Measurements from ENCODE around the gene IL2RA. TPM values are rescaled to one million over a fixed set of nuclear protein-coding genes. Genes with fewer than 3 reads are reported as not detected.

Gene IL2RA
- total and polyA plus RNA-seq, 4 donors = 0.24 to 10.3 (median 3.4) TPM

DNA sequence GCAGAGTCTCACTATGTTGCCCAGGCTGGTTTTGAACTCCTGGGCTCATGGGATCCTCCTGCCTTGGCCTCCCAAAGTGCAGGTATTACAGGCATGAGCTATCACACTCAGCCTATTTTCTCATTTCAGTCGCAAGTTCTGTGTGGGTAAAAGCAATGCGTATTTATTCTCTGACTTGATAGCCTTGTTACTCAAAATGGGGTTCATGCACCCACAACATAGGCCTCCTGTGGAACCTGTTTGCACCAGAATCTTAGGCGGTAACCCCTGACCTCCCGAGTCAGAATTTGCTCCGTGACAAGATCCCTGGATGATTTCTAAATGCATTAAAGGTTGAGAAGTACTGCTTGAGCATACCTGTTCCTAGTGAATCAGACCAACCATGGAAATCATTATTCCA, 7.3 kb downstream of the IL2RA start:
- 95 to 97% methylated on average over 5 of the region's 5 CpGs for WGBS, 2 donors
- H3K27ac ChIP-seq (ENCODE audit: low read depth in 1 of 2, low read length in 1 of 2) = no peak overlapping the region
- no peak for DNase-seq
- peaks cover 0 to 6% (median 5%) of the 10 kb centered on the region in 5 donors for H3K4me1 ChIP-seq (ENCODE audit: control insufficient read depth in 5 of 5, insufficient read depth in 5 of 5, low read length in 5 of 5)
- H3K36me3 ChIP-seq (ENCODE audit: control insufficient read depth in 4 of 4, insufficient read depth in 4 of 4, low read length in 4 of 4) = no peaks in the 10 kb centered on the region
- no peaks in the 10 kb centered on the region for H3K9me3 ChIP-seq (ENCODE audit: control insufficient read depth in 4 of 4, insufficient read depth in 3 of 4, low read length in 3 of 4)
- H3K27me3 ChIP-seq (ENCODE audit: control insufficient read depth in 3 of 3, insufficient read depth in 3 of 3, low read length in 2 of 3) = peaks cover 0 to 7% (median 0%) of the 10 kb centered on the region in 3 donors
- TF ChIP-seq CTCF (IDR thresholded peaks at IDR 0.05; ENCODE audit: control extremely low read depth, extremely low read depth) = no peak
- ATAC-seq (ENCODE audit: insufficient read depth, low FRiP score) = no peak
- H3K4me3 ChIP-seq = no peak overlapping the region
- H3K9ac ChIP-seq (ENCODE audit: insufficient read depth in 1 of 2, low read length in 2 of 2) = no peak overlapping the region

- TF ChIP-seq CTCF (IDR thresholded peaks at IDR 0.05; ENCODE audit: control extremely low read depth, extremely low read depth) = no peak
- no peak overlapping the region for H3K4me3 ChIP-seq
- 20 to 34% methylated on average over 18 of the region's 18 CpGs for WGBS, 2 donors
- DNase-seq = peak in 1 of 3 donors; percentile 35
- H3K27ac ChIP-seq (ENCODE audit: low read depth in 1 of 2, low read length in 1 of 2) = peak overlapping the region; percentile 17 to 37
- no peaks in the 10 kb centered on the region for H3K9me3 ChIP-seq (ENCODE audit: control insufficient read depth in 4 of 4, insufficient read depth in 3 of 4, low read length in 3 of 4)
- H3K27me3 ChIP-seq (ENCODE audit: control insufficient read depth in 3 of 3, insufficient read depth in 3 of 3, low read length in 2 of 3) = peaks cover 0 to 5% (median 0%) of the 10 kb centered on the region in 3 donors
- H3K4me1 ChIP-seq (ENCODE audit: control insufficient read depth in 5 of 5, insufficient read depth in 5 of 5, low read length in 5 of 5) = peaks cover 0 to 6% (median 5%) of the 10 kb centered on the region in 5 donors
- H3K36me3 ChIP-seq (ENCODE audit: control insufficient read depth in 4 of 4, insufficient read depth in 4 of 4, low read length in 4 of 4) = no peaks in the 10 kb centered on the region
- no peak overlapping the region for H3K9ac ChIP-seq (ENCODE audit: insufficient read depth in 1 of 2, low read length in 2 of 2)
- ATAC-seq (ENCODE audit: insufficient read depth, low FRiP score) = no peak
These were observed 8.1 kb downstream of the IL2RA start for GRCh38 chr10:6053816-6054631.

GRCh38 chr10:6053303-6053702, 8.9 kb downstream of the IL2RA start:
- no peak for TF ChIP-seq CTCF (IDR thresholded peaks at IDR 0.05; ENCODE audit: control extremely low read depth, extremely low read depth)
- peak overlapping the region in 1 of 2 donors; percentile 0 for H3K27ac ChIP-seq (ENCODE audit: low read depth in 1 of 2, low read length in 1 of 2)
- no peak for ATAC-seq (ENCODE audit: insufficient read depth, low FRiP score)
- DNase-seq = no peak
- H3K27me3 ChIP-seq (ENCODE audit: control insufficient read depth in 3 of 3, insufficient read depth in 3 of 3, low read length in 2 of 3) = peaks cover 0 to 4% (median 0%) of the 10 kb centered on the region in 3 donors
- no peak overlapping the region for H3K4me3 ChIP-seq
- H3K36me3 ChIP-seq (ENCODE audit: control insufficient read depth in 4 of 4, insufficient read depth in 4 of 4, low read length in 4 of 4) = no peaks in the 10 kb centered on the region
- 62 to 70% methylated on average over 4 of the region's 4 CpGs for WGBS, 2 donors
- H3K9ac ChIP-seq (ENCODE audit: insufficient read depth in 1 of 2, low read length in 2 of 2) = no peak overlapping the region
- H3K9me3 ChIP-seq (ENCODE audit: control insufficient read depth in 4 of 4, insufficient read depth in 3 of 4, low read length in 3 of 4) = no peaks in the 10 kb centered on the region
- H3K4me1 ChIP-seq (ENCODE audit: control insufficient read depth in 5 of 5, insufficient read depth in 5 of 5, low read length in 5 of 5) = peaks cover 0 to 6% (median 5%) of the 10 kb centered on the region in 5 donors

Measured in lung (tissue), 12 donors.